ENCODE data around the gene FSD2.
A peak's percentile ranks its signal among the peaks of the same experiment; 100 is the strongest.
"Not testable (repeated sequence)": the region's sequence is repeated elsewhere in the genome, so short reads cannot be mapped to it uniquely, and the experiment has no call there.

Gene FSD2

DNA sequence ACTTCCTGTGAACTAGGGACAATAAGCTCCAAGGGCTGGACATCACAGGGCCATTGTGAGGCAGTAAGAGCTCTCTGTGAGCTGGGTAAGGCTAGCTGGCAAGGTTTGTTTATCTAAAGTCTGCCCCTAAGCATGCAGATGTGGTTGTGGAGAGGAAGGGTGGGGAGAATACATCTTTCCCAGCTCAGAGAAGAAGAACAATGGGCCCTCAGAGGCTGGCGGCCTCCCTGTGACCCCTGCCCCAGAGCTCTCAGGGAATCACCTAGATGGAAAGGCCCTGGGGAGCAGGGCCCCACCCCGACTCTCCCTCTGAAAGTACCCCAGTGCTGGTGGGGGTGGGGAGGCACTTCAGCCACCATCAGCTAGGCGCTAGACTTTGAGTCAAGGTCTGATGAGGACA, 91.9 kb downstream of the FSD2 start:
- no peak overlapping the region for H3K4me3 ChIP-seq (ENCODE audit: low read depth, low read length)
- TF ChIP-seq, protein P1, sequence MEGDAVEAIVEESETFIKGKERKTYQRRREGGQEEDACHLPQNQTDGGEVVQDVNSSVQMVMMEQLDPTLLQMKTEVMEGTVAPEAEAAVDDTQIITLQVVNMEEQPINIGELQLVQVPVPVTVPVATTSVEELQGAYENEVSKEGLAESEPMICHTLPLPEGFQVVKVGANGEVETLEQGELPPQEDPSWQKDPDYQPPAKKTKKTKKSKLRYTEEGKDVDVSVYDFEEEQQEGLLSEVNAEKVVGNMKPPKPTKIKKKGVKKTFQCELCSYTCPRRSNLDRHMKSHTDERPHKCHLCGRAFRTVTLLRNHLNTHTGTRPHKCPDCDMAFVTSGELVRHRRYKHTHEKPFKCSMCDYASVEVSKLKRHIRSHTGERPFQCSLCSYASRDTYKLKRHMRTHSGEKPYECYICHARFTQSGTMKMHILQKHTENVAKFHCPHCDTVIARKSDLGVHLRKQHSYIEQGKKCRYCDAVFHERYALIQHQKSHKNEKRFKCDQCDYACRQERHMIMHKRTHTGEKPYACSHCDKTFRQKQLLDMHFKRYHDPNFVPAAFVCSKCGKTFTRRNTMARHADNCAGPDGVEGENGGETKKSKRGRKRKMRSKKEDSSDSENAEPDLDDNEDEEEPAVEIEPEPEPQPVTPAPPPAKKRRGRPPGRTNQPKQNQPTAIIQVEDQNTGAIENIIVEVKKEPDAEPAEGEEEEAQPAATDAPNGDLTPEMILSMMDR (IDR thresholded peaks at IDR 0.05; ENCODE audit: borderline replicate concordance, insufficient read depth, low read depth, low read length) = no peak

DNA sequence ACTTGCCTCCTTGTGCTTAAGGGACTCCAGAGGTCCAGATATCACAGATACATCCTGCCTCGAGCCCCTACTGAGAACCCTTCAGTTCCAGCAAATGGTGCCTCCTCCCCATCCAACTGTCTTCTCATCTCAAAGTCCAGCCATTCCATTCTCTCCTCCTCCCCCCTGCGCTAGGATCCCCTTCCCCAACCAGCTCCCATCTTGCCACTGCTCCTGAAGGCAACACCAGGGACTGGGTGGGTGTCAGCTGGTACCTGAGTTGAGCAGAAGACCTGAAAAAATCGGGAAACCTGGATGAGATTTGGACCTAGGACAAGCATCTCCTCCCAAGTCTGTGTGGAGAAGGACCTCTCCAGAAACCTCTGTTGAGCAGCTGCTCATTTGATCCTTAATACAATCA, 93.8 kb downstream of the FSD2 start:
- TF ChIP-seq, protein P1 (IDR thresholded peaks at IDR 0.05; ENCODE audit: borderline replicate concordance, insufficient read depth, low read depth, low read length) = no peak
- no peak overlapping the region for H3K4me3 ChIP-seq (ENCODE audit: low read depth, low read length)

DNA sequence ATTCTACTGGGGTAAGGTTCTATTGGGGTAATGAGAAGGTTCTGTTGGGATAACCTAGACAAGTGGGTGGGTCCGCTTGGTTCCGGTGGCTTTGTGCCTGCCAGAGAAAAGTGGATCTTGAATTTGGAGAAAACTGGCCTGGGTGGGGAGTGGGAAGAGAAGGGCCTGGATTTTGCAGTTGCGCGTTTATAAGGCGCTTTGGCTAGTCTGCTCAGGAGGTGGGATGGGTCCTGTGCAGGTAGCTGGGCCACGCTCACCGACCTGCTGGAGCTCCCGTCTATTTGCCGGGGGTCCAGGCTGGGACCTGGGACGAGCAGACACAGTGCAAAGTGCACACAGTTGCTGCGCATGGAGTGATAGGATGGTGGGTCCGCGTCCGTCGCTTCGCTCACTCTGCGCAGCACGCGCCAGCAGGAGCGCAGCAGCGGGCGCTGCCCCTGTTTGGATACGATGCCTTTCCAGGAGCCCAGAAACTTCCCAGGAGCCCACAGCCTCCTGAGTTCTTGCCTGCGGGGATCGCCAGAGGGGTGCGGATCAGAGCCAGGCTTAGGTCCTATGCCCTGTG, 94.9 kb downstream of the FSD2 start:
- TF ChIP-seq, protein P1 (IDR thresholded peaks at IDR 0.05; ENCODE audit: borderline replicate concordance, insufficient read depth, low read depth, low read length) = no peak
- H3K4me3 ChIP-seq (ENCODE audit: low read depth, low read length) = no peak overlapping the region

DNA sequence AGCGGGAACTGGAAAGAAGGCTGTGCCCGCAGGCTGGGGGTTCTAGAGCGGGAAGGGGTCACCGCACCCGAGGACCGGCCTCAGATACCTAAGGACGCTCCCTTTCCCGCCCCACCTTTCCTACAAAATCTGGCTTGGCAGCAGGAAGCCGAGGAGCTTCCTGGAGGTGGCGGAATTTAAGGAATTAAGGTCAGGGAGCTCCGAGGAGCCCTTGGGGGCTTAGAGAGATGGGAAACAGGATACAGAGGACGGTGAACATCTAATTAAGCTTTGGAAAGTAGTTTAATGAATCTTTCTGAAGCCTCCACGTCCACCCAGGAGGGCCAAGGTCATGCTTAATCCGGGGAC, 95.7 kb downstream of the FSD2 start:
- TF ChIP-seq, protein P1 (IDR thresholded peaks at IDR 0.05; ENCODE audit: borderline replicate concordance, insufficient read depth, low read depth, low read length) = no peak
- H3K4me3 ChIP-seq (ENCODE audit: low read depth, low read length) = peak overlapping the region; percentile 58

DNA sequence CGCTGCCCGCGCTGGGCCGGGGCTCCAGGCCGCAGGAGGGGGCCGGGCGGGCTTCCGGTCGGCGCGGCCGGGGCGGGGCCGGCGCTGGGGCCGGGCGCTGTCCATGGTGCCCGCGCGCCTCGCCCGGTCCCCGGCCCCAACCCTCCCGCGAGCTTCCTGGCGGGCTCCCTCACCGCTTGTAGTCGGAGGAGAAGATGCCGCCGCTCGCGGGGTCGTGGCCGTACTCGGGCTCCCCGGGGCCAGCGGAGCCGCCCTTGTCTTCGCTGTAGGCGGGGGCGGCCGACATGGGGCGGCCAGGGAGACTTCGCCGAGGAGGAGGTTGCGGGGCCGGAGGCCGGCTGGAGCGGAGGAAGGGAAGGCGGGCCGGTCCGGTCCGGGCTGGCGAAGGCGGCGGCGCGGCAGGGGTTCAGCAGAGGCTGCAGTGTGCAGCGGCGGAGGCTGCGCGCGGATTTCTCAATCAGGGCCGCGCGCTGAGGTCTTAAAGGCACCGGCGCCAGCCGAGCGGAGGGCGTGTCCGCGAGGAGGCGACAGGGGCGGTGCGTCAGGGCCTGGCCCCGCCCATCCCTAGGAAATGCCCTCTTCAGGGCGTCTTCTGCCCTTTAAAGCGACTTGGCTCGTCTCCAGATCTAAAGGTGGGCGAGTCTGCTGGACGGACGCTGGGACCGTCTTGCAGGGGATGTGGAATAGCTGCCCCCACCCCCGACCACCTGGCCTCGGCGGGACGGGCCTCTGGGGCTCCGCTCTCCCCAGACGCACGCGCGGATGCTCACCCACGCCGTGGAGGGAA, 96.3 kb downstream of the FSD2 start, which contains the start of gene AP3B2:
AP3B2 (minus strand) TSS at position 455 of the 787 bp plus-strand sequence; CDS start at position 286, 169 bp downstream.
- TF ChIP-seq, protein P1 (IDR thresholded peaks at IDR 0.05; ENCODE audit: borderline replicate concordance, insufficient read depth, low read depth, low read length) = no peak
- H3K4me3 ChIP-seq (ENCODE audit: low read depth, low read length) = peak within 1 kb of the TSS; percentile 58

DNA sequence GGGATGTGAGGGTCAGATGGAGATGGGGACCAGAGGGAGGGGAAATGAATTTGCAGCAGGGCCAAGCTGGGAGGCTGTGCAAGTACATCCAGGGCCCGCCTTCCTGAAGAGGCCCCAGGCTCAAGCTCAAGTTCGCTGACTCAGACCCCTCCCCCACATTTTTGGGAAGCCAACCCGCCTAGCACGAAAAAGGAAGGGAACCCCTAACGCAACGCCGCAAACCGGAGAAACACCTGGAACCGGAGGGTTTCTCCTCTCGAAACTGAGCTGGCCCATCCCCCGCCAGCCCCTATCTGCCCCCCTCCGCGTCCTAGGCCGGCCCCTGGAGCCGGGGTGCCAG, 96.8 kb downstream of the FSD2 start:
- H3K4me3 ChIP-seq (ENCODE audit: low read depth, low read length) = no peak overlapping the region
- TF ChIP-seq, protein P1 (IDR thresholded peaks at IDR 0.05; ENCODE audit: borderline replicate concordance, insufficient read depth, low read depth, low read length) = no peak

DNA sequence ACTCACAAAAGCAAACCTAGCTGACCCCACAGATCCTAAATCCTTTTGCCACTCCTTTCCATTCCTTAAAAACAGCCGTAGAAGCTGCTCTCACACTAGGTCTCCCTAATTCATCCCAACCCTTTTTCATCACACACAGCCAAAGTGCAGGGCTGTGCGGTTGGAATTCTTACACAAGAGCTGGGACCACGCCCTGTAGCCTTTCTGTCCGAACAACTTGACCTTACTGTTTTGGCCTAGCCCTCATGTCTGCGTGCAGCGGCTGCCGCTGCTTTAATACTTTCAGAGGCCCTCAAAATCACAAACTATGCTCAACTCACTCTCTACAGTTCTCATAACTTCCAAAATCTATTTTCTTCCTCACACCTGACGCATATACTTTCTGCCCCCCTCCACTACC, 100.0 kb downstream of the FSD2 start:
- not testable (repeated sequence) for H3K4me3 ChIP-seq (ENCODE audit: low read depth, low read length)
